HG02678 (cell line): ENCODE data around the gene KRTAP24-1.

ENCODE experiments used
- ATAC-seq: cut with Tn5 transposase; IDR thresholded peaks from one replicate; pipeline ENCODE4 v1.9.1; 2021; ENCODE audit warnings: mild to moderate bottlenecking, moderate library complexity; ENCODE audit not compliant: unreplicated experiment

KRTAP24-1 gene

DNA sequence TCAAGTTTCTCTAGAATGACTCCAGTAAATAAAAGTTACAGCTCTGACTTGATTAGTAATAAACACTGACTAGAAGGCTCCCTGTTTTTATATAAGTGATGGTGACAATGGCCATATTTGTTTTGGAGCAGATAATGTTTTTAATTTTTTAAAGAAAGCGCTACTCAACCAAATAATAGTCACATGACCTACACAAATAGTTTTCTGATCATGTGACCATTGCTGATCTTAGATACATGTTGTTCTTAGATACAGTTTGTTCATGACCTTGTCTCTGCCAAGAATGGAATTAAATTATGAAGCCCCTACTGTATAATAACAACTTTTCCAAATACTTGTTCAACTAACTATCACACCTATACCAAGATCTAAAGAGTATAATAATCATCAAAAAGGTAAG lies 44.6 kb downstream of the KRTAP24-1 start:
- ATAC-seq = no peak

DNA sequence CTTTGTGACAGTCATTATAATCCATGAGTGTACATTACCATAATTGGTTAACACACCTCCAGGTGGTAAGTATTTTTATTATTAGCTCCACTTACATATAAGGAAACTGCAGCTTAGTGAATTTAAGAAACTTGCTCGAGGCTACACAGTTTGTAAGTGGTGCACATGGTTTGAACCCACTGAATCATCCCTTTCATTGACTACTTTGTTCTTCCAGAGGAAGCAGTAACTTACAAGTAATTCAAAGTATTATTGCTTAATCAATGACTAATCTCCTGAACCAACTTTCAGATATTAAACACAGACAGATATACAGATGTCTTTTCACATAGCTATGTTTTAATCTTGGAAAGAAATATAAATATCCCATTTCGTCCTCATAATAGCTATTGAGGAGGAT lies 48.1 kb downstream of the KRTAP24-1 start:
- ATAC-seq = no peak

DNA sequence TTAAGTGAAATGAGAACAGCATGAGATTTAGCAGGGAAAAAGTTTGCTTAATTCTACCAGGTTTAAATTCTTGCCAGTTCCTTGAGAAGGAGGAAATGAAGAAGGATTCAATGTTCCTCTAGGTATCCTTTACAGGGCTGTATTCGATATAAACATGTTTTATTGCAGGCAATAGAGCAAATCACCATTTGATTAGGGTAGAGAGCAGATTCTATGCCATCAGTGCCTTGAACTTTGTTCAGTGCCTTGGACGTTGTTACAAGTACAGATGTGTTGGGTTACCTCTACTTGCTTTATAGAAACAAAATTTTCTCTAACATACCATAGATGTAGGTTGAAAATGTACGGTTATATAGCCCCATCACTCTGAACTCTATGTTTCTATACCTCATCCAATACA lies 48.7 kb downstream of the KRTAP24-1 start:
- no peak for ATAC-seq

DNA sequence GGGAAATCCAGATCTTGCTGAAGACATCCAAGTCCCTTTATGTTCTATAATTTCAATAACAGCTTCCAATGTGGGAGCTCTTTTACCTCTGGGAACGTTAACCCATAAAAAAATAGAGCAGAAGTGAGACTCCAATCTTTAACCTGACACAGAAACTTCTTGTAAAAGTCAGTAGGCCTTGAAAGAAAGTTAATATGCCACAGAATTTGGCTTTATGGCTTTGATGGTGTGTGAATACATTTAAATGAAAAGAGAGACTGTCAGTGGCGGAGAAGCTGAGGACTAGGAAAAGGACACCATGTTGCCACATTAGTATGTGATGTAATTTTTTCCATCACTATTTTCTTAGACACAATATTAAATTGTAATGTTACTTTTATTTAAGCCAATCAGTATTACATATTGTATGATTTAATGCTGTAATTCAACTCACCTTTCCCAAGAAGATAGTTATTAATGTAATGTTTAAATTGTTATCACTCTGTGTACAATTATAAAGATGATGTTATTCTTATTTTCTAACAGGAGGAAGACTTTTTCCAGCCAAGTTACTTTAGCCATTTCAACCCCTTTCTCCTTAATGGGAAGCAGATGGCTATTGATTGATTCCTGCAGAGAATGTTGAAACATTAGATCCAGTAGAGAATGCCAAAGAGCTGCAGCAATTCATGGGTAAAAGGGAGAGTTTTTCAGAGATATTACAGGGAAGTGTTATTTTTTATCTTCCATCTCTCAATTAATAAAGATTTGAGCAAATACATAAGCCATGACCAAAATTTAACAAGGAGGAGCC lies 49.3 kb downstream of the KRTAP24-1 start:
- no peak for ATAC-seq

DNA sequence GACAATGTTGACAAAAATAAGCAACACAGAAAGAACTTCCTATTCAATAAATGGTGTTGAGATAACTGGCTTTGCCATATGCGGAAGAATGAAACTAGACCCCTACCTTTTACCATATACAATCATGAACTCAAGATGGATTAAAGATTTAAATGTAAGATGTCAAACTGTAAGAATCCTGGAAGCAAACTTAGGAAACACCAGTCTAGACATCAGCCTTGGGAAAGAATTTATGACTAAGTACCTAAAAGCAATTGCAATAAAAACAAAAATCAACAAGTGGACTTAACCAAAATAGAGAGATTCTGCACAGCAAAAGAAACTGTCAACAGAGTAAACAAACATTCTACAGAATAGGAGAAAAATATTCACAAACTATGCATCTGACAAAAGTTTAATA lies 50.7 kb downstream of the KRTAP24-1 start:
- ATAC-seq = no peak
